IMR-90 (cell line): ENCODE measurements around the gene CTNNA2. TPM values are rescaled to one million over a fixed set of nuclear protein-coding genes. Genes with fewer than 3 reads are reported as not detected.

Experiments used
- ATAC-seq: fragments of 200-7000 bp; cut with Tn5 transposase; 2 replicates; pipeline ENCODE4 v1.9.1; 2020; ENCODE audit warnings: low read depth, mild to moderate bottlenecking, moderate library complexity
- BruUV-seq: library from RNA; stranded (reverse); fragments of 400-500 nt; replicated peaks from 2 replicates; lab custom pipeline; 2021; lab: Mats Ljungman, UMichigan
- CTCF ChIA-PET: fragments of 300-600 bp; formaldehyde crosslinking; extraction: SDS; loops from one replicate; lab custom pipeline; 2021; ENCODE audit warnings: antibody characterized with exemption; lab: Yijun Ruan, JAX
- POLR2A ChIA-PET: fragments of 300-600 bp; sonication (Branson Sonifier 250); formaldehyde crosslinking; loops from one replicate; lab custom pipeline; 2022; ENCODE audit warnings: antibody characterized with exemption; ENCODE audit not compliant: unreplicated experiment; lab: Charles Lee
- DNase-seq: peaks from one replicate; pipeline ENCODE4 v3.0.0; 2013
- H2AFZ ChIP-seq: replicated peaks from 2 replicates; pipeline ENCODE3; 2013; ENCODE audit warnings: low read length, mild to moderate bottlenecking; ENCODE audit not compliant: poor library complexity
- H2AK5ac ChIP-seq: 2 replicates; pipeline ENCODE4 v1.6.1; 2013; ENCODE audit warnings: low read depth, low read length, inconsistent platforms
- H2AK9ac ChIP-seq: replicated peaks from 2 replicates; pipeline ENCODE3; 2013; ENCODE audit warnings: mild to moderate bottlenecking, low read depth, low read length, moderate library complexity; ENCODE audit not compliant: poor library complexity
- H2BK120ac ChIP-seq: 2 replicates; pipeline ENCODE4 v1.6.1; 2013; ENCODE audit warnings: low read depth, low read length, inconsistent platforms
- H2BK15ac ChIP-seq: 3 replicates; pipeline ENCODE4 v1.6.1; 2013; ENCODE audit warnings: low read depth, low read length, inconsistent platforms
- H2BK20ac ChIP-seq: 2 replicates; pipeline ENCODE4 v1.6.1; 2013; ENCODE audit warnings: low read depth, mild to moderate bottlenecking, inconsistent platforms, low read length, moderate library complexity
- H2BK5ac ChIP-seq: 2 replicates; pipeline ENCODE4 v1.6.1; 2013; ENCODE audit warnings: mild to moderate bottlenecking, low read depth, low read length, inconsistent platforms; ENCODE audit not compliant: poor library complexity, severe bottlenecking
- H3K14ac ChIP-seq: replicated peaks from 2 replicates; pipeline ENCODE4 v1.6.1; 2013; ENCODE audit warnings: low read depth, low read length, inconsistent platforms
- H3K18ac ChIP-seq: 2 replicates; pipeline ENCODE4 v1.6.1; 2013; ENCODE audit warnings: low read depth, low read length, control low read depth
- H3K23ac ChIP-seq: 2 replicates; pipeline ENCODE4 v1.6.1; 2013; ENCODE audit warnings: low read depth, low read length, inconsistent platforms
- H3K27ac ChIP-seq: 2 replicates; pipeline ENCODE4 v1.5.1; 2013; ENCODE audit warnings: mild to moderate bottlenecking, control low read depth, low read length; ENCODE audit not compliant: insufficient read depth
- H3K27me3 ChIP-seq: 2 replicates; pipeline ENCODE4 v1.6.1; 2013; ENCODE audit warnings: low read length; ENCODE audit not compliant: control insufficient read depth, insufficient read depth
- H3K36me3 ChIP-seq: 2 replicates; pipeline ENCODE4 v1.6.1; 2013; ENCODE audit warnings: low read length, mixed read lengths; ENCODE audit not compliant: control insufficient read depth, insufficient read depth
- H3K4ac ChIP-seq: 2 replicates; pipeline ENCODE4 v1.6.1; 2013; ENCODE audit warnings: low read depth, low read length, inconsistent platforms
- H3K4me1 ChIP-seq: 2 replicates; pipeline ENCODE4 v1.6.1; 2013; ENCODE audit warnings: low read length, mixed read lengths; ENCODE audit not compliant: control insufficient read depth, insufficient read depth
- H3K4me2 ChIP-seq: 2 replicates; pipeline ENCODE4 v1.6.1; 2013; ENCODE audit warnings: low read depth, mild to moderate bottlenecking, control low read depth, low read length, moderate library complexity
- H3K4me3 ChIP-seq: 2 replicates; pipeline ENCODE4 v1.5.1; 2013; ENCODE audit warnings: low read depth, mild to moderate bottlenecking, control low read depth, low read length, moderate library complexity; ENCODE audit not compliant: insufficient read depth
- H3K56ac ChIP-seq: 2 replicates; pipeline ENCODE4 v1.6.1; 2013; ENCODE audit warnings: low read length, inconsistent platforms; ENCODE audit not compliant: insufficient read depth; ENCODE audit errors: extremely low read depth
- H3K79me1 ChIP-seq, 2 experiments: 2 replicates each; pipeline ENCODE4 v1.6.1; 2013; ENCODE audit warnings: low read length in 2 of 2, inconsistent platforms in 1 of 2, low read depth in 1 of 2
- H3K9ac ChIP-seq: 2 replicates; pipeline ENCODE4 v1.6.1; 2013; ENCODE audit warnings: low read depth, low read length, control low read depth
- H3K9me1 ChIP-seq: 2 replicates; pipeline ENCODE4 v1.6.1; 2013; ENCODE audit warnings: low read length, inconsistent platforms; ENCODE audit not compliant: insufficient read depth
- H3K9me3 ChIP-seq: 2 replicates; pipeline ENCODE4 v1.6.1; 2013; ENCODE audit warnings: low read length; ENCODE audit not compliant: control insufficient read depth, insufficient read depth
- H4K20me1 ChIP-seq: 2 replicates; pipeline ENCODE4 v1.6.1; 2013; ENCODE audit warnings: low read length, inconsistent platforms; ENCODE audit not compliant: insufficient read depth
- H4K5ac ChIP-seq: 2 replicates; pipeline ENCODE4 v1.6.1; 2013; ENCODE audit warnings: mild to moderate bottlenecking, low read depth, low read length, control low read depth
- H4K8ac ChIP-seq, 2 experiments: 2 replicates each; pipeline ENCODE4 v1.6.1; 2013; ENCODE audit warnings: low read depth in 2 of 2, low read length in 2 of 2, control low read depth in 1 of 2, inconsistent platforms in 1 of 2
- H4K91ac ChIP-seq: 2 replicates; pipeline ENCODE4 v1.6.1; 2013; ENCODE audit warnings: low read depth, low read length, inconsistent platforms; ENCODE audit not compliant: insufficient read depth
- BHLHE40 ChIP-seq: fragments of 150-350 bp; IDR thresholded peaks from 2 replicates; pipeline ENCODE4 v1.6.1; 2016; ENCODE audit warnings: mild to moderate bottlenecking, low read depth, low read length
- CHD1 ChIP-seq: IDR thresholded peaks from 2 replicates; pipeline ENCODE4 v1.6.1; 2012; ENCODE audit warnings: low read depth, low read length, improper control_type of control experiment
- ELK1 ChIP-seq: fragments of 150-350 bp; IDR thresholded peaks from 2 replicates; pipeline ENCODE4 v1.6.1; 2016; ENCODE audit warnings: low read depth, mild to moderate bottlenecking, low read length, moderate library complexity, borderline replicate concordance
- MAFK ChIP-seq: IDR thresholded peaks from 2 replicates; pipeline ENCODE4 v1.6.1; 2012; ENCODE audit warnings: low read depth, low read length, improper control_type of control experiment
- RAD21 ChIP-seq: IDR thresholded peaks from 2 replicates; pipeline ENCODE4 v1.6.1; 2012; ENCODE audit warnings: low read length, improper control_type of control experiment
- RFX5 ChIP-seq: IDR thresholded peaks from 2 replicates; pipeline ENCODE4 v1.8.0; 2012; ENCODE audit warnings: low read depth, mild to moderate bottlenecking, low read length, moderate library complexity
- USF2 ChIP-seq: fragments of 150-350 bp; IDR thresholded peaks from 2 replicates; pipeline ENCODE4 v1.6.1; 2017; ENCODE audit warnings: mild to moderate bottlenecking, antibody characterized with exemption, low read length, low read depth
- WGBS, 2 experiments: methylation state at CpG; one replicate each; pipeline versions ENCODE4 v1.1.5 to v1.1.7; 2013; ENCODE audit warnings: missing lambda C conversion rate in 2 of 2; ENCODE audit not compliant: insufficient read length in 1 of 2; ENCODE audit errors: extremely low coverage in 2 of 2; 5-methylcytosine and 5-hydroxymethylcytosine counted together
- dilution Hi-C: fragments of 300-500 bp; cut with HindIII; formaldehyde crosslinking; loops from one replicate; pipeline ENCODE4 v1.14.3; 2018; ENCODE audit warnings: low sequenced_read_pairs; ENCODE audit not compliant: unreplicated experiment
- in situ Hi-C: fragments of 300-500 bp; cut with MboI; formaldehyde crosslinking; loops from 3 replicates; pipeline ENCODE4 v1.14.3; 2019; ENCODE audit warnings: low sequenced_read_pairs, inconsistent platforms, mixed read lengths
- intact Hi-C: fragments of 100-400 bp; cut with micrococcal nuclease; formaldehyde crosslinking; loops from 2 replicates; pipeline ENCODE4 v1.10.0; 2022
- polyA plus RNA-seq, 3 experiments: library from polyadenylated mRNA; depleted of rRNA; stranded (reverse); fragments of >200 nt; gene quantifications; 2 replicates each; pipeline ENCODE4 v1.2.3, GENCODE V29; 2012; ENCODE audit warnings: low replicate concordance in 1 of 3
- total RNA-seq: library from RNA; depleted of rRNA; stranded (reverse); fragments of >200 nt; gene quantifications from 2 replicates; pipeline ENCODE4 v1.2.3, GENCODE V29; 2012

Gene CTNNA2
- total and polyA plus RNA-seq, 2 of the 4 experiments (the other 2 are of a cell fraction): not detected

- no peak overlapping the region for H4K8ac ChIP-seq
- no peak overlapping the region for H3K4me3 ChIP-seq
- H2AK9ac ChIP-seq: no peak overlapping the region
- no peaks in the 10 kb centered on the region for H3K9me1 ChIP-seq
- H3K9ac ChIP-seq: no peak overlapping the region
- H3K79me1 ChIP-seq: no peaks in the 10 kb centered on the region
- no peak overlapping the region for H2BK15ac ChIP-seq
- H3K23ac ChIP-seq: no peak overlapping the region
- H3K27ac ChIP-seq: no peak overlapping the region
- no peak overlapping the region for H3K4ac ChIP-seq
- 80% methylated on average over 1 of the region's 3 CpGs; no CpG with 5 or more reads in 1 of the 2 experiments for WGBS, 2 experiments
- H4K20me1 ChIP-seq: no peaks in the 10 kb centered on the region
- peaks cover 4% of the 10 kb centered on the region; the same call in 1 of the 2 replicates for H3K4me1 ChIP-seq
- peaks cover 4% of the 10 kb centered on the region; the same call in 1 of the 2 replicates for H3K27me3 ChIP-seq
- H3K14ac ChIP-seq: no peak overlapping the region
- no TSS peak for BruUV-seq
- no peaks in the 10 kb centered on the region for H3K9me3 ChIP-seq
- no peak for DNase-seq
- no peak overlapping the region for H3K18ac ChIP-seq
- dilution Hi-C loops: no loop called here
- no peak overlapping the region for H3K4me2 ChIP-seq
- POLR2A ChIA-PET: no interaction called here
- H2BK120ac ChIP-seq: no peak overlapping the region
- H4K91ac ChIP-seq: no peak overlapping the region
- intact Hi-C loops: no loop called here
- no peak overlapping the region for H2AFZ ChIP-seq
- CTCF ChIA-PET: no interaction called here
- H3K56ac ChIP-seq: no peak overlapping the region
- ATAC-seq: no peak
- TF ChIP-seq ELK1 (no peak), MAFK (peak; percentile 75), USF2 (no peak), RAD21 (no peak), BHLHE40 (no peak), RFX5 (no peak), CHD1 (no peak)
- H3K36me3 ChIP-seq: no peaks in the 10 kb centered on the region
- H2BK20ac ChIP-seq: no peak overlapping the region
- H4K5ac ChIP-seq: no peak overlapping the region
- H2AK5ac ChIP-seq: no peak overlapping the region
- H2BK5ac ChIP-seq: no peak overlapping the region
- in situ Hi-C loops: no loop called here
These were observed 608.0 kb downstream of the CTNNA2 start for GRCh38 chr2:80120866-80121265.
